ENCODE measurements around the gene ADAM23. TPM values are rescaled to one million over a fixed set of nuclear protein-coding genes. Genes with fewer than 3 reads are reported as not detected.

The ADAM23 gene
- polyA plus RNA-seq, 1 of the 3 experiments (the other 2 are of a cell fraction) = 3.7 TPM

DNA sequence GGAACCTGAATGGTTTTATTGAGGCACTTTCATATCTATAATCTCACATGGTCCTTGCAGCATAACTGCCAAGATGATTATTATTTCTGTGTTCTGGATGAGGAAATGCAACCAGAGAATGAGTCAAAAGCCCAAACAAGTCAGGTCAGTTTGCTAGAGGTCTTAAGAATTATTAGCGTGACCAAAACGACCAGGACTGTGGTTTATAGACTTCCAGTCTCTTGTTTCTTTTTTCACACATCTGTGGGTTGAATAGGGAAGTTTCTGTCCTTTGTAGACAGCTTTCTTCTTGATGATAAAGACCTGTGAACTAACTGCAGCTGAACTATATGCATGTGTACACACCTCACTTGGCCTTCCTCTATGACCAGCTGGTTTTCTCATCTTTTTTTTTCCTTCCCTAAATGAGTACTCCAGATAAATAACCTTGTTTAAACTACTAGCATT is 13.9 kb downstream of the ADAM23 start:
- Histone ChIP-seq H3K9me2 (no peaks in the 10 kb centered on the region), H3K36me3 (replicated peaks in 1 of 2; ENCODE audit: control insufficient read depth in 1 of 2, insufficient read depth in 2 of 2, low read length in 1 of 2) (no peaks in the 10 kb centered on the region), H3K4me1 (ENCODE audit: control insufficient read depth in 1 of 2, insufficient read depth in 2 of 2, low read depth in 1 of 2, low read length in 1 of 2) (no peaks in the 10 kb centered on the region), H3K79me2 (ENCODE audit: insufficient read depth) (no peaks in the 10 kb centered on the region), H3K9ac (no peak overlapping the region), H3K4me3 (ENCODE audit: low read depth in 2 of 2, low read length in 1 of 2) (no peak overlapping the region), H2AFZ (ENCODE audit: low read depth) (no peak overlapping the region), H3F3A (replicated peaks; ENCODE audit: insufficient read depth) (no peaks in the 10 kb centered on the region), H3K27me3 (ENCODE audit: insufficient read depth) (no peaks in the 10 kb centered on the region), H3K9me3 (no peaks in the 10 kb centered on the region), H4K20me1 (ENCODE audit: insufficient read depth) (no peaks in the 10 kb centered on the region), H3K4me2 (no peak overlapping the region), H3K27ac (ENCODE audit: low read depth in 2 of 2, low read length in 1 of 2) (no peak overlapping the region)
- POLR2A ChIA-PET = no interaction called here
- 62% methylated on average over 2 of the region's 2 CpGs for WGBS (ENCODE audit: low lambda C conversion rate)
- no peak for DNase-seq
- TF ChIP-seq, protein P1, sequence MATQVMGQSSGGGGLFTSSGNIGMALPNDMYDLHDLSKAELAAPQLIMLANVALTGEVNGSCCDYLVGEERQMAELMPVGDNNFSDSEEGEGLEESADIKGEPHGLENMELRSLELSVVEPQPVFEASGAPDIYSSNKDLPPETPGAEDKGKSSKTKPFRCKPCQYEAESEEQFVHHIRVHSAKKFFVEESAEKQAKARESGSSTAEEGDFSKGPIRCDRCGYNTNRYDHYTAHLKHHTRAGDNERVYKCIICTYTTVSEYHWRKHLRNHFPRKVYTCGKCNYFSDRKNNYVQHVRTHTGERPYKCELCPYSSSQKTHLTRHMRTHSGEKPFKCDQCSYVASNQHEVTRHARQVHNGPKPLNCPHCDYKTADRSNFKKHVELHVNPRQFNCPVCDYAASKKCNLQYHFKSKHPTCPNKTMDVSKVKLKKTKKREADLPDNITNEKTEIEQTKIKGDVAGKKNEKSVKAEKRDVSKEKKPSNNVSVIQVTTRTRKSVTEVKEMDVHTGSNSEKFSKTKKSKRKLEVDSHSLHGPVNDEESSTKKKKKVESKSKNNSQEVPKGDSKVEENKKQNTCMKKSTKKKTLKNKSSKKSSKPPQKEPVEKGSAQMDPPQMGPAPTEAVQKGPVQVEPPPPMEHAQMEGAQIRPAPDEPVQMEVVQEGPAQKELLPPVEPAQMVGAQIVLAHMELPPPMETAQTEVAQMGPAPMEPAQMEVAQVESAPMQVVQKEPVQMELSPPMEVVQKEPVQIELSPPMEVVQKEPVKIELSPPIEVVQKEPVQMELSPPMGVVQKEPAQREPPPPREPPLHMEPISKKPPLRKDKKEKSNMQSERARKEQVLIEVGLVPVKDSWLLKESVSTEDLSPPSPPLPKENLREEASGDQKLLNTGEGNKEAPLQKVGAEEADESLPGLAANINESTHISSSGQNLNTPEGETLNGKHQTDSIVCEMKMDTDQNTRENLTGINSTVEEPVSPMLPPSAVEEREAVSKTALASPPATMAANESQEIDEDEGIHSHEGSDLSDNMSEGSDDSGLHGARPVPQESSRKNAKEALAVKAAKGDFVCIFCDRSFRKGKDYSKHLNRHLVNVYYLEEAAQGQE (IDR thresholded peaks at IDR 0.05; ENCODE audit: low read depth, low read length) = no peak
- TF ChIP-seq TEAD4 (IDR thresholded peaks at IDR 0.05; ENCODE audit: borderline replicate concordance, insufficient read depth) = no peak
- TF ChIP-seq, protein P2, sequence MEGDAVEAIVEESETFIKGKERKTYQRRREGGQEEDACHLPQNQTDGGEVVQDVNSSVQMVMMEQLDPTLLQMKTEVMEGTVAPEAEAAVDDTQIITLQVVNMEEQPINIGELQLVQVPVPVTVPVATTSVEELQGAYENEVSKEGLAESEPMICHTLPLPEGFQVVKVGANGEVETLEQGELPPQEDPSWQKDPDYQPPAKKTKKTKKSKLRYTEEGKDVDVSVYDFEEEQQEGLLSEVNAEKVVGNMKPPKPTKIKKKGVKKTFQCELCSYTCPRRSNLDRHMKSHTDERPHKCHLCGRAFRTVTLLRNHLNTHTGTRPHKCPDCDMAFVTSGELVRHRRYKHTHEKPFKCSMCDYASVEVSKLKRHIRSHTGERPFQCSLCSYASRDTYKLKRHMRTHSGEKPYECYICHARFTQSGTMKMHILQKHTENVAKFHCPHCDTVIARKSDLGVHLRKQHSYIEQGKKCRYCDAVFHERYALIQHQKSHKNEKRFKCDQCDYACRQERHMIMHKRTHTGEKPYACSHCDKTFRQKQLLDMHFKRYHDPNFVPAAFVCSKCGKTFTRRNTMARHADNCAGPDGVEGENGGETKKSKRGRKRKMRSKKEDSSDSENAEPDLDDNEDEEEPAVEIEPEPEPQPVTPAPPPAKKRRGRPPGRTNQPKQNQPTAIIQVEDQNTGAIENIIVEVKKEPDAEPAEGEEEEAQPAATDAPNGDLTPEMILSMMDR (IDR thresholded peaks at IDR 0.05) = no peak
- no peak for TF ChIP-seq EZH2phosphoT487 (IDR thresholded peaks at IDR 0.05; ENCODE audit: borderline replicate concordance, low read depth)
- TF ChIP-seq, protein P3, sequence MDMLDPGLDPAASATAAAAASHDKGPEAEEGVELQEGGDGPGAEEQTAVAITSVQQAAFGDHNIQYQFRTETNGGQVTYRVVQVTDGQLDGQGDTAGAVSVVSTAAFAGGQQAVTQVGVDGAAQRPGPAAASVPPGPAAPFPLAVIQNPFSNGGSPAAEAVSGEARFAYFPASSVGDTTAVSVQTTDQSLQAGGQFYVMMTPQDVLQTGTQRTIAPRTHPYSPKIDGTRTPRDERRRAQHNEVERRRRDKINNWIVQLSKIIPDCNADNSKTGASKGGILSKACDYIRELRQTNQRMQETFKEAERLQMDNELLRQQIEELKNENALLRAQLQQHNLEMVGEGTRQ (IDR thresholded peaks at IDR 0.05; ENCODE audit: borderline replicate concordance, low read depth, low read length) = no peak
- no peak for TF ChIP-seq FOXJ3 (CRISPR knock-in tag; IDR thresholded peaks at IDR 0.05)
- no peak for TF ChIP-seq RXRA (IDR thresholded peaks at IDR 0.05; ENCODE audit: borderline replicate concordance, low read depth)
- no peak for TF ChIP-seq SMC3 (IDR thresholded peaks at IDR 0.05; ENCODE audit: low read depth, low read length)
- TF ChIP-seq, protein P4, sequence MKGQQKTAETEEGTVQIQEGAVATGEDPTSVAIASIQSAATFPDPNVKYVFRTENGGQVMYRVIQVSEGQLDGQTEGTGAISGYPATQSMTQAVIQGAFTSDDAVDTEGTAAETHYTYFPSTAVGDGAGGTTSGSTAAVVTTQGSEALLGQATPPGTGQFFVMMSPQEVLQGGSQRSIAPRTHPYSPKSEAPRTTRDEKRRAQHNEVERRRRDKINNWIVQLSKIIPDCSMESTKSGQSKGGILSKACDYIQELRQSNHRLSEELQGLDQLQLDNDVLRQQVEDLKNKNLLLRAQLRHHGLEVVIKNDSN (IDR thresholded peaks at IDR 0.05; ENCODE audit: borderline replicate concordance, low read depth) = no peak
- no peak for TF ChIP-seq MAX (IDR thresholded peaks at IDR 0.05; ENCODE audit: low read depth)
- TF ChIP-seq POLR2AphosphoS5 (IDR thresholded peaks at IDR 0.05; ENCODE audit: low read depth, low read length) = no peak
- no peak for TF ChIP-seq NRF1 (IDR thresholded peaks at IDR 0.05; ENCODE audit: low read depth, low read length)
- no peak for TF ChIP-seq MEF2A (IDR thresholded peaks at IDR 0.05; ENCODE audit: borderline replicate concordance, low read depth)
- no peak for TF ChIP-seq SIN3A (IDR thresholded peaks at IDR 0.05; ENCODE audit: borderline replicate concordance, low read depth, low read length)
- TF ChIP-seq MXI1 (IDR thresholded peaks at IDR 0.05; ENCODE audit: low read depth, low read length) = no peak
- TF ChIP-seq JUND (IDR thresholded peaks at IDR 0.05) = no peak
- TF ChIP-seq, protein P5, sequence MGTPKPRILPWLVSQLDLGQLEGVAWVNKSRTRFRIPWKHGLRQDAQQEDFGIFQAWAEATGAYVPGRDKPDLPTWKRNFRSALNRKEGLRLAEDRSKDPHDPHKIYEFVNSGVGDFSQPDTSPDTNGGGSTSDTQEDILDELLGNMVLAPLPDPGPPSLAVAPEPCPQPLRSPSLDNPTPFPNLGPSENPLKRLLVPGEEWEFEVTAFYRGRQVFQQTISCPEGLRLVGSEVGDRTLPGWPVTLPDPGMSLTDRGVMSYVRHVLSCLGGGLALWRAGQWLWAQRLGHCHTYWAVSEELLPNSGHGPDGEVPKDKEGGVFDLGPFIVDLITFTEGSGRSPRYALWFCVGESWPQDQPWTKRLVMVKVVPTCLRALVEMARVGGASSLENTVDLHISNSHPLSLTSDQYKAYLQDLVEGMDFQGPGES (IDR thresholded peaks at IDR 0.05; ENCODE audit: low read depth, low read length) = no peak
- CTCF ChIA-PET = no interaction called here

All from SK-N-SH (cell line).